COLO668 (cell line): Measurements from ENCODE around the gene INPP5A.
"Not testable (repeated sequence)": the region's sequence is repeated elsewhere in the genome, so short reads cannot be mapped to it uniquely, and the experiment has no call there.

Experiments used
- DNase-seq: peaks from one replicate; lab custom pipeline; 2025; ENCODE audit not compliant: unreplicated experiment; lab: John Stamatoyannopoulos, UW

INPP5A gene

GRCh38 chr10:132671228-132672154 lies 133.9 kb downstream of the INPP5A start:
- DNase-seq = no peak

- DNase-seq = not testable (repeated sequence)
Observed at GRCh38 chr10:132673746-132674145, 136.2 kb downstream of the INPP5A start.

- no peak for DNase-seq
Observed at GRCh38 chr10:132674311-132674710, 136.7 kb downstream of the INPP5A start.

- DNase-seq = no peak
Observed at GRCh38 chr10:132675031-132675740, 137.6 kb downstream of the INPP5A start.

- DNase-seq = no peak
Observed at GRCh38 chr10:132676193-132676891, 138.8 kb downstream of the INPP5A start.

GRCh38 chr10:132677096-132677472 lies 139.5 kb downstream of the INPP5A start:
- no peak for DNase-seq

GRCh38 chr10:132677473-132678227 lies 140.1 kb downstream of the INPP5A start:
- DNase-seq = no peak

- DNase-seq = no peak
Observed at GRCh38 chr10:132678436-132679216, 141.0 kb downstream of the INPP5A start.

- no peak for DNase-seq
Observed at GRCh38 chr10:132679217-132679595, 141.6 kb downstream of the INPP5A start.

GRCh38 chr10:132679640-132680039 lies 142.1 kb downstream of the INPP5A start:
- no peak for DNase-seq

GRCh38 chr10:132680741-132681140 lies 143.2 kb downstream of the INPP5A start:
- DNase-seq = not testable (repeated sequence)

GRCh38 chr10:132681858-132682755 lies 144.5 kb downstream of the INPP5A start:
- DNase-seq = no peak

- peak; percentile 4 for DNase-seq
Observed at GRCh38 chr10:132684164-132684891, 146.7 kb downstream of the INPP5A start.

- peak; percentile 62 for DNase-seq
Observed at GRCh38 chr10:132685101-132685891, 147.7 kb downstream of the INPP5A start.

- no peak for DNase-seq
Observed at GRCh38 chr10:132685921-132686680, 148.5 kb downstream of the INPP5A start.

GRCh38 chr10:132687181-132687892 lies 149.8 kb downstream of the INPP5A start:
- DNase-seq = no peak
